Stimulated activated CD8-positive, alpha-beta memory T cell treated with anti-CD3 and anti-CD28 coated beads, Interleukin-7, amount 100 ng/mL, for 1 hour (primary cell): ENCODE data around the gene CLRN2.
"Not testable (repeated sequence)": the region's sequence is repeated elsewhere in the genome, so short reads cannot be mapped to it uniquely, and the experiment has no call there.

Experiments
- DNase-seq, 2 donors: peaks; one replicate each; pipeline ENCODE4 v3.0.0-alpha.2; 2020; ENCODE audit warnings: low read depth in 2 of 2

CLRN2 gene

GRCh38 chr4:17545374-17546140 is 30.6 kb downstream of the CLRN2 start:
- no peak for DNase-seq

- no peak for DNase-seq
Measured at GRCh38 chr4:17546222-17546621, 31.3 kb downstream of the CLRN2 start.

- DNase-seq, result no peak
Measured at GRCh38 chr4:17546678-17547077, 31.7 kb downstream of the CLRN2 start.

- DNase-seq, result no peak
Measured at GRCh38 chr4:17550549-17550948, 35.6 kb downstream of the CLRN2 start.

GRCh38 chr4:17552427-17552826 is 37.5 kb downstream of the CLRN2 start:
- no peak for DNase-seq

- no peak for DNase-seq
Measured at GRCh38 chr4:17554568-17554967, 39.6 kb downstream of the CLRN2 start.

- no peak for DNase-seq
Measured at GRCh38 chr4:17556498-17556897, 41.5 kb downstream of the CLRN2 start.

- DNase-seq, result no peak
Measured at GRCh38 chr4:17557880-17558279, 42.9 kb downstream of the CLRN2 start.

GRCh38 chr4:17558941-17559708 is 44.2 kb downstream of the CLRN2 start:
- no peak for DNase-seq

- no peak for DNase-seq
Measured at GRCh38 chr4:17559709-17560048, 44.7 kb downstream of the CLRN2 start.

GRCh38 chr4:17560065-17560673 is 45.2 kb downstream of the CLRN2 start:
- no peak for DNase-seq

- DNase-seq, result no peak
Measured at GRCh38 chr4:17561195-17561909, 46.4 kb downstream of the CLRN2 start.

GRCh38 chr4:17562157-17562556 is 47.2 kb downstream of the CLRN2 start:
- DNase-seq, result no peak

GRCh38 chr4:17565846-17566245 is 50.9 kb downstream of the CLRN2 start:
- no peak for DNase-seq

GRCh38 chr4:17567271-17567670 is 52.3 kb downstream of the CLRN2 start:
- DNase-seq, result no peak

- no peak for DNase-seq
Measured at GRCh38 chr4:17574206-17574605, 59.2 kb downstream of the CLRN2 start.

- not testable (repeated sequence) for DNase-seq
Measured at GRCh38 chr4:17575177-17575576, 60.2 kb downstream of the CLRN2 start.
